Activated CD4-positive, alpha-beta memory T cell treated with anti-CD3 and anti-CD28 coated beads for 36 hours (primary cell): Measurements from ENCODE around the gene ZNF595. TPM values are rescaled to one million over a fixed set of nuclear protein-coding genes. Genes with fewer than 3 reads are reported as not detected.
"Not testable (repeated sequence)": the region's sequence is repeated elsewhere in the genome, so short reads cannot be mapped to it uniquely, and the experiment has no call there.

ENCODE experiments used
- CTCF ChIA-PET: fragments of 350-600 bp; sonication (Branson Sonifier 250); formaldehyde crosslinking; loops from one replicate; lab custom pipeline; 2021; ENCODE audit warnings: antibody characterized with exemption, inconsistent platforms; lab: Charles Lee
- POLR2A ChIA-PET: fragments of 350-600 bp; sonication (Branson Sonifier 250); formaldehyde crosslinking; loops from one replicate; lab custom pipeline; 2021; ENCODE audit warnings: antibody characterized with exemption; lab: Charles Lee
- DNase-seq: peaks from one replicate; pipeline ENCODE4 v3.0.0-alpha.2; 2020
- H3K27ac Mint-ChIP-seq: one replicate; pipeline ENCODE4 v1.8.0; 2021; ENCODE audit warnings: mixed read lengths
- H3K27me3 Mint-ChIP-seq: one replicate; pipeline ENCODE4 v1.8.0; 2021; ENCODE audit warnings: mixed read lengths
- H3K36me3 Mint-ChIP-seq: one replicate; pipeline ENCODE4 v1.8.0; 2021; ENCODE audit warnings: mixed read lengths
- H3K4me1 Mint-ChIP-seq: one replicate; pipeline ENCODE4 v1.8.0; 2021; ENCODE audit warnings: low read depth, mixed read lengths
- H3K4me3 Mint-ChIP-seq: one replicate; pipeline ENCODE4 v1.8.0; 2021; ENCODE audit warnings: mild to moderate bottlenecking, mixed read lengths
- H3K9me3 Mint-ChIP-seq: one replicate; pipeline ENCODE4 v1.8.0; 2021; ENCODE audit warnings: mixed read lengths
- intact Hi-C: fragments of 100-400 bp; cut with micrococcal nuclease; formaldehyde crosslinking; loops from one replicate; pipeline ENCODE4 v1.15.1; 2023
- total RNA-seq, 2 experiments: library from RNA; stranded (reverse); gene quantifications; one replicate each; pipeline ENCODE4 v1.2.3, GENCODE V29; 2021

ZNF595 gene
- total RNA-seq, 2 experiments from 2014 or later, result 6.9 to 7.4 TPM

GRCh38 chr4:36559-37415 lies 16.3 kb upstream of the ZNF595 start:
- CTCF ChIA-PET, result interaction anchor here (1.5 to 1.8 kb wide), 2 partner anchors 13 to 208 kb away, joined by 4 to 5 read pairs; no protein-coding TSS in a partner anchor
- H3K9me3 Mint-ChIP-seq, H3K36me3 Mint-ChIP-seq, DNase-seq, H3K27ac Mint-ChIP-seq, H3K4me1 Mint-ChIP-seq, H3K27me3 Mint-ChIP-seq, POLR2A ChIA-PET, intact Hi-C loops, H3K4me3 Mint-ChIP-seq: not testable (repeated sequence)

- H3K27ac Mint-ChIP-seq, intact Hi-C loops, H3K27me3 Mint-ChIP-seq, H3K36me3 Mint-ChIP-seq, H3K4me3 Mint-ChIP-seq, H3K9me3 Mint-ChIP-seq, POLR2A ChIA-PET, H3K4me1 Mint-ChIP-seq, CTCF ChIA-PET, DNase-seq: not testable (repeated sequence)
These were observed 14.9 kb upstream of the ZNF595 start for GRCh38 chr4:38202-38601.

GRCh38 chr4:43375-43774 lies 9.7 kb upstream of the ZNF595 start:
- CTCF ChIA-PET, result interaction anchor here (1.0 kb wide), 1 partner anchor 14 kb away, joined by 3 read pairs; no protein-coding TSS in a partner anchor
- H3K4me3 Mint-ChIP-seq, intact Hi-C loops: not testable (repeated sequence)

DNA sequence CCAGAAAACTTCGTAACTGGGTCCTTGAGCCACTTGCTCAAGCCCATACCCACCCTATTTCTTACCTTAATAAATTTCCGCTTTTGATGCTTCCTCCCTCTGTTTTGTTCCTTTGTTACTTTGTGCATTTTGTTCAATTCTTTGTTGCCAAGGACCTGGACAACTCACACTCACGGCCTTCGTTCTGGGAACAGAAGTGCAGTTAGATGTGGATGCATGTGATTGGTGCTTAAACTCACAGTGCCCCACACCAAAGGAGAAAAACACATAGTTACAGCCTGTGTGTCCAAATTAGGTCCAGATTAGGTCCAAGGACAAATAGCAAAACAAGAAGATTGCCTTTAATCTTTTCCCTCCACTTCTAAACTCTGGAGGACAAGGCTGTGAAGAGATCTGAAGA lies 1.9 kb upstream of the ZNF595 start:
- intact Hi-C loops, POLR2A ChIA-PET, DNase-seq, H3K9me3 Mint-ChIP-seq, H3K36me3 Mint-ChIP-seq, H3K4me1 Mint-ChIP-seq, H3K27ac Mint-ChIP-seq, H3K27me3 Mint-ChIP-seq, H3K4me3 Mint-ChIP-seq: not testable (repeated sequence)
- CTCF ChIA-PET, result interaction anchor here (0.7 kb wide), 1 partner anchor 24 kb away, joined by 3 read pairs; no protein-coding TSS in a partner anchor

More at GRCh38 chr4:43375-43774, 9.7 kb upstream of the ZNF595 start:
- not testable (repeated sequence) for H3K36me3 Mint-ChIP-seq, H3K27ac Mint-ChIP-seq, DNase-seq, H3K27me3 Mint-ChIP-seq, H3K4me1 Mint-ChIP-seq, H3K9me3 Mint-ChIP-seq
- POLR2A ChIA-PET, result interaction anchor here (1.7 kb wide), 1 partner anchor 10 kb away, joined by 7 read pairs; the partner anchor contains the start of gene ZNF595

DNA sequence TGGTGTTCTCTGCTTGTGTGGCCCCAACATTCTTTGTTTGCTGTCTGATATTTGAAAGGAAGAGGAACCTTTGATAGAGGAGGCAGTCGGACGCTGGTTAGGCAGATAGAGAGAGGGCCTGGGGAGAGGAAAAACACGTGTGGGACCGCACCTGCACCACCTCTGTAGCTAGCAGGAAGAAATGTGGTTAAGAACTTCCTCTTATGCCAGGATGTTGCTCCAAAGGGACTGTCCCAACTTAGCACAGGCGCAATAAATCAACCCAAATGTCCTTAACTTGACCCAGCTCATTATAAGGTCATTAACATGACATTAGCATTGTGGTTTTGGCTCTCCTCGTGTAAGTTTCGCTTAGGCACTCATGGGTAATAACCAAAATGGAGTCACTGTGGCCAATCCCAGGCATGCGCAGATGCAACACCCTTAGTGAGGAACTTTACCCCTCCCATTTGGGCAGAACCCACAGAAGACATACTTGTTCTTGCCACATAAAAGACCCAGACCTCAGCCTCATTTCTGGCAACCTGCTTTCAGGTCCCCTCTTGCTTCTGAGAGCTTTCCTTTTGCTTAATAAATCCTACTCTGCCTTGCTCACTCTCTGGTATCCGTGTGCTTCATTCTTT lies 1.4 kb upstream of the ZNF595 start:
- H3K4me1 Mint-ChIP-seq, H3K27ac Mint-ChIP-seq, H3K27me3 Mint-ChIP-seq, H3K4me3 Mint-ChIP-seq, H3K36me3 Mint-ChIP-seq, H3K9me3 Mint-ChIP-seq, intact Hi-C loops: not testable (repeated sequence)
- peak; percentile 59 for DNase-seq
- POLR2A ChIA-PET, result interaction anchor here (0.8 kb wide), 1 partner anchor 73 kb away, joined by 3 read pairs; the partner anchor contains the start of gene ZNF718
- CTCF ChIA-PET, result interaction anchor here (0.7 kb wide), 1 partner anchor 24 kb away, joined by 3 read pairs; no protein-coding TSS in a partner anchor

DNA sequence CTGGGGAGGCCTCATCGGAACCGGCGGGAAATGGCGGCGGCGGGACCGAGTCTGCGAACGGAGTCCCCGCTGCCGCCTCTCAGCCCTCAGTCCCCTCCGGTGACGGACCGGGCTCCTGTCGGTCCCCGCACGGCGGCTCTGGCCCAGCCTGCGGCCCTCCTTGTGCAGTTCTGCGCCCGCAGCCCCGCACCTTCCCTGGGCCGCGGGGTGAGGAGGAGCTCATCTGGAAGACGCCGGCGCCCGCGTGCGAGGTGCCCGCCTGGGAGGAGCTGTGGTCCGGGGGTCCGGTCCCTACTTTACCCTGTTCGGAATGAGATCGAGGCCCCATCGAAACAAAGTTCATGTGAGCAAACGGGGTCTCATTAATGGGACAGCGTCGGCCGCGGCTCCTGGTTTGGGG lies 400 bp downstream of the ZNF595 start:
- H3K36me3 Mint-ChIP-seq, H3K27me3 Mint-ChIP-seq, H3K27ac Mint-ChIP-seq, H3K4me1 Mint-ChIP-seq, H3K9me3 Mint-ChIP-seq, DNase-seq, intact Hi-C loops, H3K4me3 Mint-ChIP-seq, CTCF ChIA-PET: not testable (repeated sequence)
- POLR2A ChIA-PET, result interaction anchor here (1.4 kb wide), 1 partner anchor 10 kb away, joined by 7 read pairs; no protein-coding TSS in a partner anchor

- H3K27me3 Mint-ChIP-seq, intact Hi-C loops, CTCF ChIA-PET, POLR2A ChIA-PET, H3K4me3 Mint-ChIP-seq, DNase-seq, H3K27ac Mint-ChIP-seq, H3K4me1 Mint-ChIP-seq: not testable (repeated sequence)
- H3K9me3 Mint-ChIP-seq, result peaks cover 11% of the 10 kb centered on the region
- peaks cover 15% of the 10 kb centered on the region for H3K36me3 Mint-ChIP-seq
These were observed 11.6 kb downstream of the ZNF595 start for GRCh38 chr4:64733-65132.

DNA sequence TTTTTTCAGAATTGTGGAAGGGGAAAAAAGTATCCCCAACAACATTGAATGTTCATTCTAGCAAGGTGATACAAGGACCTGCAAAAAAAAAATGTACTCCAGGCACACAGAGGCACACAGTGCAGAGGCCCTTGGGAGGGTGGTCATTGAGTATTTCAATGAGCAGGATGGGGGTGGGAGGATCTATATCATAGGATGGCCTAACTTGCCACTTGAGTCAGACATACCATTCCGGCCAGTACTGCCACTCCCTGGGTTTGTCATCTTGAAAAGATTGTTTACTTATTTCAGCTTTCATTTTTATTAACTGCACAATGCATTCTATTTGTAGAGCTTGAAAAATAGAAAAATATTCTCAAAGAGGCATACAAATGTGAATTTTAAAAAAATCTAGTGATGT lies 18.7 kb downstream of the ZNF595 start:
- Mint-ChIP-seq H3K4me1 (no peaks in the 10 kb centered on the region), H3K27ac (no peak overlapping the region), H3K27me3 (no peaks in the 10 kb centered on the region), H3K9me3 (peaks cover 71% of the 10 kb centered on the region), H3K4me3 (no peak overlapping the region), H3K36me3 (peaks cover 68% of the 10 kb centered on the region)
- no peak for DNase-seq
- ChIA-PET POLR2A (no interaction called here), CTCF (interaction anchor here (0.7 kb wide), 1 partner anchor 8 kb away, joined by 3 read pairs; no protein-coding TSS in a partner anchor)
- intact Hi-C loops, result no loop called here

DNA sequence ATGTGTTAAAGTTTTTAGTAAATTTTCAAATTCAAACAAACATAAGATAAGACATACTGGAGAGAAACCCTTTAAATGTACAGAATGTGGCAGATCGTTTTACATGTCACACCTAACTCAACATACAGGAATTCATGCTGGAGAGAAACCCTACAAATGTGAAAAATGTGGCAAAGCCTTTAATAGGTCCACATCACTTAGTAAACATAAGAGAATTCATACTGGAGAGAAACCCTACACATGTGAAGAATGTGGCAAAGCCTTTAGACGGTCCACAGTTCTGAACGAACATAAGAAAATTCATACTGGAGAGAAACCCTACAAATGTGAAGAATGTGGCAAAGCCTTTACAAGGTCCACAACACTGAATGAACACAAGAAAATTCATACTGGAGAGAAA lies 32.8 kb downstream of the ZNF595 start:
- Mint-ChIP-seq H3K4me1 (no peaks in the 10 kb centered on the region), H3K9me3 (peaks cover 78% of the 10 kb centered on the region), H3K36me3 (peaks cover 54% of the 10 kb centered on the region), H3K4me3 (no peak overlapping the region), H3K27me3 (no peaks in the 10 kb centered on the region), H3K27ac (no peak overlapping the region)
- no peak for DNase-seq
- intact Hi-C loops, result no loop called here
- ChIA-PET CTCF (no interaction called here), POLR2A (no interaction called here)

DNA sequence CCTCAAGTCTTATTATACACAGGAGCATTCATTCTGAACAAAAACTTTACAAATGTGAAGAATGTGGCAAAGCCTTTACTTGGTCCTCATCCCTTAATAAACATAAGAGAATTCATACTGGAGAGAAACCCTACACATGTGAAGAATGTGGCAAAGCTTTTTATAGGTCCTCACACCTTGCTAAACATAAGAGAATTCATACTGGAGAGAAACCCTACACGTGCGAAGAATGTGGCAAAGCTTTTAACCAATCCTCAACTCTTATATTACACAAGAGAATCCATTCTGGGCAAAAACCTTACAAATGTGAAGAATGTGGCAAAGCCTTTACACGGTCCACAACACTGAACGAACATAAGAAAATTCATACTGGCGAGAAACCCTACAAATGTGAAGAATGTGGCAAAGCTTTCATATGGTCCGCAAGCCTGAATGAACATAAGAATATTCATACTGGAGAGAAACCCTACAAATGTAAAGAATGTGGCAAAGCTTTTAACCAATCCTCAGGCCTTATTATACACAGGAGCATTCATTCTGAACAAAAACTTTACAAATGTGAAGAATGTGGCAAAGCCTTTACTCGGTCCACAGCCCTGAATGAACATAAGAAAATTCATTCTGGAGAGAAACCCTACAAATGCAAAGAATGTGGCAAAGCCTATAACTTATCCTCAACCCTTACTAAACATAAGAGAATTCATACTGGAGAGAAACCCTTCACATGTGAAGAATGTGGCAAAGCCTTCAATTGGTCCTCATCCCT lies 33.6 kb downstream of the ZNF595 start:
- H3K4me3 Mint-ChIP-seq, H3K27ac Mint-ChIP-seq, intact Hi-C loops, H3K27me3 Mint-ChIP-seq, H3K4me1 Mint-ChIP-seq, DNase-seq, CTCF ChIA-PET, POLR2A ChIA-PET: not testable (repeated sequence)
- Mint-ChIP-seq H3K9me3 (peaks cover 80% of the 10 kb centered on the region), H3K36me3 (peaks cover 54% of the 10 kb centered on the region)

DNA sequence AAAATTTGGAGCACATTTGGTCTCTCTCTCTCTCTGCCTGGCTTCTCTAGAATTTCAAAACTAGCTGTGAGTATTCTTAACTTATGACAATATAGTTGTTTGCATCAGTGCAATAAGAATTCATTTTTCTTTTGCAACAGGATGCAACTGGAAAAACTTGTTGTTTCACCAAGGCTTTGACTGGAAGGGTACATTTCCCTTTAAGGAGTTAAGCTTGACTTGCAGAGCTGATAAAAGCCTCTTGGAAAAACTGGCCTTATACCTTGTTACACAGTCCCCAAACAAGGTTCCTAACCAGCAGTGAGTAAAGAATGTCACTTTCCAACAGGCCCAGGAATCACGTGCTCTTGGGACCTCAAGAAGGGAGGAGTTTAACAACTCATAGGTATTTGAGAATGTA lies 45.3 kb downstream of the ZNF595 start:
- ChIA-PET POLR2A (no interaction called here), CTCF (interaction anchor here (0.8 kb wide), 1 partner anchor 29 kb away, joined by 4 read pairs; no protein-coding TSS in a partner anchor)
- Mint-ChIP-seq H3K9me3 (peaks cover 70% of the 10 kb centered on the region), H3K36me3 (peaks cover 37% of the 10 kb centered on the region), H3K27ac (no peak overlapping the region), H3K4me3 (no peak overlapping the region), H3K27me3 (no peaks in the 10 kb centered on the region), H3K4me1 (no peaks in the 10 kb centered on the region)
- intact Hi-C loops, result no loop called here
- no peak for DNase-seq

GRCh38 chr4:99863-100262 lies 46.7 kb downstream of the ZNF595 start:
- peaks cover 63% of the 10 kb centered on the region for H3K9me3 Mint-ChIP-seq

More at GRCh38 chr4:99863-100262, 46.7 kb downstream of the ZNF595 start:
- intact Hi-C loops, result no loop called here
- no peaks in the 10 kb centered on the region for H3K4me1 Mint-ChIP-seq
- CTCF ChIA-PET, result no interaction called here
- H3K36me3 Mint-ChIP-seq, result peaks cover 31% of the 10 kb centered on the region
- DNase-seq, result no peak
- POLR2A ChIA-PET, result no interaction called here
- no peak overlapping the region for H3K4me3 Mint-ChIP-seq
- H3K27me3 Mint-ChIP-seq, result peaks cover 1% of the 10 kb centered on the region
- no peak overlapping the region for H3K27ac Mint-ChIP-seq
